Endodermal cell (in vitro differentiated cells): ENCODE measurements around the gene TRUB2. TPM values are rescaled to one million over a fixed set of nuclear protein-coding genes. Genes with fewer than 3 reads are reported as not detected.

Source experiments
- DNase-seq: peaks from one replicate; pipeline ENCODE4 v3.0.0-alpha.2; 2017
- H3K27ac ChIP-seq: 2 replicates; pipeline ENCODE4 v1.5.1; 2013; ENCODE audit warnings: mild to moderate bottlenecking, low read depth, low read length, moderate library complexity
- H3K27me3 ChIP-seq: 2 replicates; pipeline ENCODE4 v1.6.1; 2013; ENCODE audit warnings: mild to moderate bottlenecking, low read length, moderate library complexity; ENCODE audit not compliant: insufficient read depth, control insufficient read depth, poor library complexity, severe bottlenecking
- H3K36me3 ChIP-seq: 2 replicates; pipeline ENCODE4 v1.7.0; 2013; ENCODE audit warnings: mild to moderate bottlenecking, low read length, moderate library complexity; ENCODE audit not compliant: control insufficient read depth, insufficient read depth
- H3K4me1 ChIP-seq: one replicate; pipeline ENCODE4 v1.7.0; 2013; ENCODE audit warnings: low read length; ENCODE audit not compliant: control insufficient read depth, insufficient read depth
- H3K4me3 ChIP-seq: 2 replicates; pipeline ENCODE4 v1.5.1; 2013; ENCODE audit warnings: mild to moderate bottlenecking, low read length, moderate library complexity
- H3K9ac ChIP-seq: 2 replicates; pipeline ENCODE4 v1.6.1; 2013; ENCODE audit warnings: mild to moderate bottlenecking, low read length, moderate library complexity; ENCODE audit not compliant: poor library complexity, severe bottlenecking; ENCODE audit errors: extremely low read depth
- H3K9me3 ChIP-seq: 2 replicates; pipeline ENCODE4 v1.6.1; 2013; ENCODE audit warnings: mild to moderate bottlenecking, low read length, moderate library complexity; ENCODE audit not compliant: control insufficient read depth
- H3K27ac Mint-ChIP-seq: 2 replicates; pipeline ENCODE4 v1.8.0; 2020; ENCODE audit warnings: mixed read lengths
- H3K27me3 Mint-ChIP-seq: 2 replicates; pipeline ENCODE4 v1.8.0; 2021; ENCODE audit warnings: mild to moderate bottlenecking, mixed read lengths; ENCODE audit not compliant: insufficient read depth
- H3K36me3 Mint-ChIP-seq: 2 replicates; pipeline ENCODE4 v1.8.0; 2020; ENCODE audit warnings: low read depth, mixed read lengths
- H3K4me1 Mint-ChIP-seq: 2 replicates; pipeline ENCODE4 v1.8.0; 2020; ENCODE audit warnings: mixed read lengths
- H3K4me3 Mint-ChIP-seq: 2 replicates; pipeline ENCODE4 v1.8.0; 2020; ENCODE audit warnings: mild to moderate bottlenecking, moderate library complexity, mixed read lengths
- H3K9me3 Mint-ChIP-seq: 2 replicates; pipeline ENCODE4 v1.8.0; 2020; ENCODE audit warnings: mild to moderate bottlenecking, mixed read lengths
- WGBS, 2 experiments: methylation state at CpG; one replicate each; pipeline versions ENCODE4 v1.1.5 to v1.1.7; 2013; ENCODE audit warnings: missing lambda C conversion rate in 2 of 2, mixed read lengths in 1 of 2; ENCODE audit not compliant: insufficient coverage in 1 of 2, insufficient read length in 1 of 2; 5-methylcytosine and 5-hydroxymethylcytosine counted together
- total RNA-seq, 2 donors: library from RNA; stranded (reverse); fragmentation: NEBNext Ultra II Directional in 1 of 2; extraction: Animal tissue kit (Norgen Biotek cat#: 25700) in 1 of 2; gene quantifications; 2 replicates in 1 of 2; 3 replicates in 1 of 2; pipeline ENCODE4 v1.2.1, GENCODE V29; 2021
- TF ChIP-seq, protein P1 (sequence below): fragments of 200-600 bp; sonication (generic); conservative IDR thresholded peaks from 2 replicates; pipeline ENCODE4 v1.5.0; 2021; ENCODE audit warnings: antibody characterized with exemption, mild to moderate bottlenecking

TRUB2 gene
- total RNA-seq, 2 donors from 2014 or later = 30.6 to 31.8 TPM

DNA sequence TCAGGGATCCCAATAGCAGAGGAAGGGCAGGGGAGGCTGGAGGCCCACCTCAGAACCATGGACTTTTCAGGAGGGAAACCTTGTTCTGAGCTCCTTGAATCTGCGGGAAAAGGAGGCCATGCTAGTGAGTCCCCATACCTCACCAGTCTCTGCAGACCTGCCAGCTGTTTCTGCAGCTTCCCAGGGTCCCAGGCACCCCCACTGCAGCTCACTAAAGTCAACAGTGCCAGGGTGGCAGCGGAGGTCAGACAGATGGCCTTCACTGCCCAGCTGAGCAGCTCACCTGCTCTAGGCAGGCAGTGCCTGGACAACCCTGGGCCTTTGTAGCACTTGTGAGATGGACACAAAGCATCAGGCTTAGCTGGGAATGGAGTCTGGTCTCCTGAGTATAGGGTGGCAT lies 13.7 kb upstream of the TRUB2 start:
- Mint-ChIP-seq H3K9me3 (no peaks in the 10 kb centered on the region), H3K4me1 (no peaks in the 10 kb centered on the region), H3K27ac (no peak overlapping the region), H3K36me3 (peaks cover 29% of the 10 kb centered on the region), H3K27me3 (no peaks in the 10 kb centered on the region), H3K4me3 (no peak overlapping the region)
- WGBS, 2 experiments = 93 to 100% methylated on average over 1 to 2 of the region's 2 CpGs
- no peaks in the 10 kb centered on the region for H3K9me3 ChIP-seq
- no peaks in the 10 kb centered on the region for H3K4me1 ChIP-seq
- H3K27me3 ChIP-seq = no peaks in the 10 kb centered on the region
- H3K4me3 ChIP-seq = no peak overlapping the region
- TF ChIP-seq, protein P1, sequence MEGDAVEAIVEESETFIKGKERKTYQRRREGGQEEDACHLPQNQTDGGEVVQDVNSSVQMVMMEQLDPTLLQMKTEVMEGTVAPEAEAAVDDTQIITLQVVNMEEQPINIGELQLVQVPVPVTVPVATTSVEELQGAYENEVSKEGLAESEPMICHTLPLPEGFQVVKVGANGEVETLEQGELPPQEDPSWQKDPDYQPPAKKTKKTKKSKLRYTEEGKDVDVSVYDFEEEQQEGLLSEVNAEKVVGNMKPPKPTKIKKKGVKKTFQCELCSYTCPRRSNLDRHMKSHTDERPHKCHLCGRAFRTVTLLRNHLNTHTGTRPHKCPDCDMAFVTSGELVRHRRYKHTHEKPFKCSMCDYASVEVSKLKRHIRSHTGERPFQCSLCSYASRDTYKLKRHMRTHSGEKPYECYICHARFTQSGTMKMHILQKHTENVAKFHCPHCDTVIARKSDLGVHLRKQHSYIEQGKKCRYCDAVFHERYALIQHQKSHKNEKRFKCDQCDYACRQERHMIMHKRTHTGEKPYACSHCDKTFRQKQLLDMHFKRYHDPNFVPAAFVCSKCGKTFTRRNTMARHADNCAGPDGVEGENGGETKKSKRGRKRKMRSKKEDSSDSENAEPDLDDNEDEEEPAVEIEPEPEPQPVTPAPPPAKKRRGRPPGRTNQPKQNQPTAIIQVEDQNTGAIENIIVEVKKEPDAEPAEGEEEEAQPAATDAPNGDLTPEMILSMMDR = no peak
- H3K9ac ChIP-seq = no peak overlapping the region
- peaks cover 15% of the 10 kb centered on the region for H3K36me3 ChIP-seq
- H3K27ac ChIP-seq = no peak overlapping the region
- DNase-seq = no peak

DNA sequence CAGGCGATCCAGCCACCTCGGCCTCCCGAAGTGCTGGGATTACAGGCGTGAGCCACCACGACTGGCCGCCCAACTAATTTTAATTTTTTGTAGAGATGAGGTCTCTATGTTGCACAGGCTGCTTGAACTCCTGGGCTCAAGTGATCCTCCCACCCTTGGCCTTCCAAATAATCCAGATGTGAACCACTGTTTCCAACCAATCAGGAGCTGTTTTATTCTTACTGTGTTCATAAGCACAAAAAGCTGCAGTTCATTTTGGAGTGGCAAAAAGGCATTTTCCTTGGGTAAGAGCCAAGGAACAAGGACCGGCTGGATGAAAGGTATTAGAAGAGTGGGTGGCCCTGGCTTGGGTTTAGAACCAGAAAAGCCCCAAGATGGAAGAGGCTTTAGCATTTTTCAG lies 12.9 kb upstream of the TRUB2 start:
- peaks cover 29% of the 10 kb centered on the region for H3K36me3 Mint-ChIP-seq
- no peaks in the 10 kb centered on the region for H3K9me3 Mint-ChIP-seq
- no peak overlapping the region for H3K27ac Mint-ChIP-seq
- Histone ChIP-seq H3K27me3 (no peaks in the 10 kb centered on the region), H3K36me3 (peaks cover 15% of the 10 kb centered on the region), H3K9me3 (no peaks in the 10 kb centered on the region), H3K4me3 (no peak overlapping the region), H3K27ac (no peak overlapping the region), H3K9ac (no peak overlapping the region), H3K4me1 (no peaks in the 10 kb centered on the region)
- no peak for DNase-seq
- 93 to 98% methylated on average over 7 of the region's 7 CpGs for WGBS, 2 experiments
- H3K4me1 Mint-ChIP-seq = no peaks in the 10 kb centered on the region
- no peak overlapping the region for H3K4me3 Mint-ChIP-seq
- no peaks in the 10 kb centered on the region for H3K27me3 Mint-ChIP-seq
- TF ChIP-seq, protein P1 = no peak

DNA sequence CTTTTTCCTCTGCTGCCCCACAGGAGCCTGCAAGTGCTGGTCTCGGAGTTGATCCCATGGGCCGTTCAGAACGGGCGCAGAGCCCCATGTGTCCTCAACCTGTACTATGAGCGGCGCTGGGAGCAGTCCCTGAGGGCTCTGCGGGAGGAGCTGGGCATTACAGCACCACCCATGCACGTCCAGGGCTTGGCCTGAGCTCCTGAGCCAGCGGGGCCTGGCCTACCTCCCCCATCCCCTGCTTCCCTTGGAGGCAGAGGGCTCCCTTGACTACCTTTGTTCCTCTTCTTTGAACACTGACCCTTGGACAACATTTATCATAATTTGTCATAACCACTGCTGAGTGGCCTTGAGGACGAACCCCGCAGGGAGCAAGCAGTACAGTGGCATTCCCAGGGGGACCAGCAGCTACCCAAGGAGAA lies 11.2 kb upstream of the TRUB2 start:
- Mint-ChIP-seq H3K27me3 (no peaks in the 10 kb centered on the region), H3K9me3 (no peaks in the 10 kb centered on the region), H3K4me3 (no peak overlapping the region), H3K4me1 (peaks cover 3% of the 10 kb centered on the region), H3K27ac (no peak overlapping the region), H3K36me3 (peaks cover 37% of the 10 kb centered on the region)
- H3K27ac ChIP-seq = peak overlapping the region; percentile 44
- 93 to 94% methylated on average over 7 to 11 of the region's 11 CpGs for WGBS, 2 experiments
- TF ChIP-seq, protein P1 = no peak
- DNase-seq = no peak
- no peak overlapping the region for H3K9ac ChIP-seq
- H3K27me3 ChIP-seq = no peaks in the 10 kb centered on the region
- no peaks in the 10 kb centered on the region for H3K9me3 ChIP-seq
- peaks cover 15% of the 10 kb centered on the region for H3K36me3 ChIP-seq
- no peaks in the 10 kb centered on the region for H3K4me1 ChIP-seq
- no peak overlapping the region for H3K4me3 ChIP-seq
